ENCODE data around the gene VEZF1.

DNA sequence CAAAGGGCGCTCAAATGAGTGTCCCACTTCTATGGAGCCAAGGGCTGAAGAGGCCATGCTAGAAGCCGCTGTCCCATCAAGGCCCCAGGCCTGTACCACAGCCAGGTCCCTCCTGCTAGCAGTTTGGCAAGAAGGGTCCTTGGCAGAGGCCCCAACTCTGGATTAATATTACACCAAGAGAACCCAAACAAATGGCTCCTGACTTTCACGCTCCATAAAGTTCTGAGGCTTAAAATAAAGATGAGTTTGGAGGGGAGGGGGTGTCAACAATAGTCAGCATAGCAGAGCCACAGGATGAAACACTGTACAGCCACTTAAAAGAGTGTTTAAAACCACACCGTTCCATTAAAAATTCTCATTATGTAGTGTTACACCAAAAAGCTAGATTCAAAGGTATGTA lies 63.4 kb downstream of the VEZF1 start:
- TF ChIP-seq CTCF (IDR thresholded peaks at IDR 0.05) (no peak), EP300 (IDR thresholded peaks at IDR 0.05) (no peak), POLR2A (IDR thresholded peaks at IDR 0.05) (no peak), POLR2AphosphoS5 (IDR thresholded peaks at IDR 0.05) (no peak)
